Activated T-helper 2 cell treated with anti-CD3 and anti-CD28 coated beads, Interferon-gamma antibody, Interleukin-2, Interleukin-4, amounts not matched to agents 10 μg/mL and 5 μg/mL and 100 μg/mL, durations not matched to agents 14 hours and 24 hours and 36 hours (primary cell): ENCODE data around the gene TRPM2. TPM values are rescaled to one million over a fixed set of nuclear protein-coding genes. Genes with fewer than 3 reads are reported as not detected.

Experiments used
- DNase-seq: peaks from one replicate; pipeline ENCODE4 v3.0.0; 2021; ENCODE audit warnings: low spot score
- H3K27ac Mint-ChIP-seq: one replicate; pipeline ENCODE4 v1.8.0; 2021; ENCODE audit warnings: mixed read lengths
- H3K27me3 Mint-ChIP-seq: one replicate; pipeline ENCODE4 v1.8.0; 2021; ENCODE audit warnings: low read depth, mixed read lengths
- H3K36me3 Mint-ChIP-seq: one replicate; pipeline ENCODE4 v1.8.0; 2021; ENCODE audit warnings: low read depth, mixed read lengths
- H3K4me1 Mint-ChIP-seq: one replicate; pipeline ENCODE4 v1.8.0; 2021; ENCODE audit warnings: low read depth, mixed read lengths
- H3K4me3 Mint-ChIP-seq: one replicate; pipeline ENCODE4 v1.8.0; 2021; ENCODE audit warnings: low read depth, mild to moderate bottlenecking, moderate library complexity, mixed read lengths
- H3K9me3 Mint-ChIP-seq: one replicate; pipeline ENCODE4 v1.8.0; 2021; ENCODE audit warnings: mixed read lengths
- intact Hi-C: fragments of 100-400 bp; cut with micrococcal nuclease; formaldehyde crosslinking; loops from one replicate; pipeline ENCODE4 v1.15.1; 2023
- total RNA-seq: library from RNA; stranded (reverse); gene quantifications from 2 replicates; pipeline ENCODE4 v1.2.3, GENCODE V29; 2022

The TRPM2 gene
- total RNA-seq, 1 donor from 2014 or later, result 7.3 TPM

GRCh38 chr21:44484498-44485253 is 131.3 kb downstream of the TRPM2 start:
- no peaks in the 10 kb centered on the region for H3K9me3 Mint-ChIP-seq
- no peak overlapping the region for H3K4me3 Mint-ChIP-seq
- H3K4me1 Mint-ChIP-seq, result peaks cover 4% of the 10 kb centered on the region
- DNase-seq, result no peak
- no peaks in the 10 kb centered on the region for H3K36me3 Mint-ChIP-seq
- H3K27ac Mint-ChIP-seq, result no peak overlapping the region
- intact Hi-C loops, result no loop called here
- peaks cover 2% of the 10 kb centered on the region for H3K27me3 Mint-ChIP-seq

GRCh38 chr21:44485254-44485793 is 131.9 kb downstream of the TRPM2 start:
- Mint-ChIP-seq H3K36me3 (no peaks in the 10 kb centered on the region), H3K27me3 (peaks cover 2% of the 10 kb centered on the region), H3K4me1 (peaks cover 2% of the 10 kb centered on the region), H3K9me3 (peaks cover 4% of the 10 kb centered on the region), H3K4me3 (peak overlapping the region; percentile 21), H3K27ac (no peak overlapping the region)
- intact Hi-C loops, result no loop called here
- no peak for DNase-seq

- Mint-ChIP-seq H3K4me1 (peaks cover 1% of the 10 kb centered on the region), H3K36me3 (no peaks in the 10 kb centered on the region), H3K4me3 (no peak overlapping the region), H3K27ac (no peak overlapping the region), H3K27me3 (peaks cover 2% of the 10 kb centered on the region), H3K9me3 (peaks cover 4% of the 10 kb centered on the region)
- no peak for DNase-seq
- intact Hi-C loops, result no loop called here
Observed at GRCh38 chr21:44485796-44486195, 132.4 kb downstream of the TRPM2 start.

GRCh38 chr21:44486302-44486701 is 132.9 kb downstream of the TRPM2 start:
- peaks cover 4% of the 10 kb centered on the region for H3K9me3 Mint-ChIP-seq

GRCh38 chr21:44487831-44488230 is 134.4 kb downstream of the TRPM2 start:
- H3K27ac Mint-ChIP-seq, result no peak overlapping the region
- peak; percentile 31 for DNase-seq
- intact Hi-C loops, result no loop called here
- H3K9me3 Mint-ChIP-seq, result peaks cover 16% of the 10 kb centered on the region
- H3K4me3 Mint-ChIP-seq, result no peak overlapping the region
- no peaks in the 10 kb centered on the region for H3K36me3 Mint-ChIP-seq
- peaks cover 2% of the 10 kb centered on the region for H3K27me3 Mint-ChIP-seq
- H3K4me1 Mint-ChIP-seq, result peaks cover 1% of the 10 kb centered on the region

More at GRCh38 chr21:44486302-44486701, 132.9 kb downstream of the TRPM2 start:
- Mint-ChIP-seq H3K27me3 (peaks cover 2% of the 10 kb centered on the region), H3K36me3 (no peaks in the 10 kb centered on the region), H3K4me3 (no peak overlapping the region), H3K27ac (no peak overlapping the region), H3K4me1 (peaks cover 1% of the 10 kb centered on the region)
- intact Hi-C loops, result no loop called here
- DNase-seq, result no peak

- no peak for DNase-seq
- intact Hi-C loops, result no loop called here
- H3K4me1 Mint-ChIP-seq, result peaks cover 1% of the 10 kb centered on the region
- H3K27ac Mint-ChIP-seq, result no peak overlapping the region
- H3K27me3 Mint-ChIP-seq, result peaks cover 2% of the 10 kb centered on the region
- no peak overlapping the region for H3K4me3 Mint-ChIP-seq
- no peaks in the 10 kb centered on the region for H3K36me3 Mint-ChIP-seq
- H3K9me3 Mint-ChIP-seq, result peaks cover 23% of the 10 kb centered on the region
Observed at GRCh38 chr21:44489962-44490361, 136.5 kb downstream of the TRPM2 start.

GRCh38 chr21:44490405-44490804 is 137.0 kb downstream of the TRPM2 start:
- Mint-ChIP-seq H3K36me3 (no peaks in the 10 kb centered on the region), H3K27me3 (peaks cover 2% of the 10 kb centered on the region), H3K27ac (no peak overlapping the region)

GRCh38 chr21:44490816-44491215 is 137.4 kb downstream of the TRPM2 start:
- DNase-seq, result no peak
- Mint-ChIP-seq H3K4me3 (no peak overlapping the region), H3K4me1 (peaks cover 1% of the 10 kb centered on the region), H3K9me3 (peaks cover 23% of the 10 kb centered on the region), H3K36me3 (no peaks in the 10 kb centered on the region), H3K27ac (no peak overlapping the region), H3K27me3 (peaks cover 3% of the 10 kb centered on the region)
- intact Hi-C loops, result no loop called here

More at GRCh38 chr21:44490405-44490804, 137.0 kb downstream of the TRPM2 start:
- H3K9me3 Mint-ChIP-seq, result peaks cover 23% of the 10 kb centered on the region
- DNase-seq, result no peak
- H3K4me3 Mint-ChIP-seq, result no peak overlapping the region
- H3K4me1 Mint-ChIP-seq, result peaks cover 1% of the 10 kb centered on the region
- intact Hi-C loops, result no loop called here

Other genes with a start within 250 kb of the TRPM2 start
- 11.0 and 13.7 TPM in 2 replicates for gene PWP2, start 246.2 kb upstream of the TRPM2 start, total RNA-seq
- 8.8 and 11.4 TPM in 2 replicates for gene GATD3, start 219.9 kb upstream of the TRPM2 start, total RNA-seq
- 5.4 and 6.0 TPM in 2 replicates for gene ICOSLG, start 112.7 kb upstream of the TRPM2 start, total RNA-seq
- not detected in 2 replicates for gene DNMT3L, start 91.7 kb upstream of the TRPM2 start, total RNA-seq
- gene AIRE, start 67.7 kb upstream of the TRPM2 start, total RNA-seq, result not detected in 2 replicates
- gene PFKL, start 53.6 kb upstream of the TRPM2 start, total RNA-seq, result 156 and 158 TPM in 2 replicates
- 13.8 and 15.2 TPM in 2 replicates for gene CFAP410, start 14.2 kb upstream of the TRPM2 start, total RNA-seq
- gene LRRC3, start 101.9 kb downstream of the TRPM2 start, total RNA-seq, result 2.2 and 2.3 TPM in 2 replicates
- not detected in 2 replicates for gene KRTAP10-1, start 186.6 kb downstream of the TRPM2 start, total RNA-seq
- not detected in 2 replicates for gene KRTAP10-2, start 197.9 kb downstream of the TRPM2 start, total RNA-seq
- gene KRTAP10-3, start 205.2 kb downstream of the TRPM2 start, total RNA-seq, result not detected in 2 replicates
- not detected in 2 replicates for gene KRTAP10-4, start 220.1 kb downstream of the TRPM2 start, total RNA-seq
- not detected in 2 replicates for gene KRTAP10-5, start 227.0 kb downstream of the TRPM2 start, total RNA-seq
- not detected in 2 replicates for gene KRTAP10-6, start 238.9 kb downstream of the TRPM2 start, total RNA-seq
- not detected in 2 replicates for gene KRTAP10-7, start 247.0 kb downstream of the TRPM2 start, total RNA-seq